Thoracic aorta (tissue), 2 donors: ENCODE measurements around the gene DYNLRB1. TPM values are rescaled to one million over a fixed set of nuclear protein-coding genes. Genes with fewer than 3 reads are reported as not detected.

Experiments used
- ATAC-seq: fragments of 150-250 bp; one replicate; pipeline ENCODE4 v1.8.0; 2017; ENCODE audit warnings: low read depth; ENCODE audit not compliant: insufficient number of reproducible peaks, low FRiP score
- DNase-seq: peaks from one replicate; pipeline ENCODE4 v3.0.0-alpha.2; 2020; ENCODE audit warnings: low spot score
- H3K27ac ChIP-seq, 2 donors: fragments of 200-600 bp; sonication (generic); 1 replicate in 1 of 2; 2 replicates in 1 of 2; pipeline ENCODE4 v1.5.1; 2016; ENCODE audit warnings: mild to moderate bottlenecking in 2 of 2, moderate library complexity in 2 of 2
- H3K27me3 ChIP-seq: fragments of 200-600 bp; sonication (generic); replicated peaks from 2 replicates; pipeline ENCODE4 v1.6.0; 2016; ENCODE audit warnings: mild to moderate bottlenecking; ENCODE audit not compliant: insufficient read depth
- H3K36me3 ChIP-seq: fragments of 200-600 bp; sonication (generic); one replicate; pipeline ENCODE4 v1.5.1; 2016
- H3K4me1 ChIP-seq, 2 donors: fragments of 200-600 bp; sonication (generic); 1 replicate in 1 of 2; 2 replicates in 1 of 2; pipeline versions ENCODE4 v1.5.1 to v1.6.0; 2016; ENCODE audit warnings: low read depth in 2 of 2, mild to moderate bottlenecking in 1 of 2; ENCODE audit not compliant: control insufficient read depth in 1 of 2
- H3K4me3 ChIP-seq: fragments of 200-600 bp; sonication (generic); 2 replicates; pipeline ENCODE4 v1.5.1; 2016; ENCODE audit warnings: mild to moderate bottlenecking
- H3K9me3 ChIP-seq: fragments of 200-600 bp; sonication (generic); 2 replicates; pipeline ENCODE4 v1.5.1; 2016
- total RNA-seq, 2 donors: library from RNA; depleted of rRNA; stranded (reverse); fragments of >200 nt; gene quantifications; one replicate each; pipeline versions ENCODE4 v1.1.0 to v1.2.3, GENCODE V29; 2016
- TF ChIP-seq, protein P1 (sequence below): fragments of 200-600 bp; sonication (generic); IDR thresholded peaks from one replicate; pipeline ENCODE4 v1.5.1; 2019; ENCODE audit warnings: antibody characterized with exemption

Gene DYNLRB1
- total RNA-seq, 2 donors from 2014 or later, result 115 to 138 TPM

DNA sequence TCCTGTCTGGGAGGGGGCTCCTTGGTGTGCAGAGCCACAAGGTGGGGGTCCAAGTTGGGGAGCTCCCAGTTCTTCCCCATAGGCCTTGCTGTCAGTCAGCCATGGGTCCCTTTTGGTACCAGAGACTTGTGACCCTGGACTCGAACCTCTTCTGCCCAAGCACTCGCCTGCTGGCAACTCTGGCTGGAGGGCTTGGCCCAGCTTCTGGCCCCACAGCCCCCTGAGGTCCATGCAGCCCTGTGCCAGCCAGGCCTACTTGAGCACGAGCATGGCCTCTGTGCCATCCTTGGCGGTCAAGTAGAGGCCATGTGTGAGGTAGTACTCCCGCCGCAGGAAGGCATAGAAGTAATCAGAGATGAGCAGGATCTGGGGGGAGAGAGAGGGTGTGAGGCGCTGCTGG, 44.4 kb downstream of the DYNLRB1 start:
- ATAC-seq (no peak), DNase-seq (no peak)
- no peaks in the 10 kb centered on the region for H3K9me3 ChIP-seq
- no peak overlapping the region for H3K27ac ChIP-seq
- H3K27me3 ChIP-seq, result no peaks in the 10 kb centered on the region
- H3K4me3 ChIP-seq, result no peak overlapping the region
- TF ChIP-seq, protein P1, sequence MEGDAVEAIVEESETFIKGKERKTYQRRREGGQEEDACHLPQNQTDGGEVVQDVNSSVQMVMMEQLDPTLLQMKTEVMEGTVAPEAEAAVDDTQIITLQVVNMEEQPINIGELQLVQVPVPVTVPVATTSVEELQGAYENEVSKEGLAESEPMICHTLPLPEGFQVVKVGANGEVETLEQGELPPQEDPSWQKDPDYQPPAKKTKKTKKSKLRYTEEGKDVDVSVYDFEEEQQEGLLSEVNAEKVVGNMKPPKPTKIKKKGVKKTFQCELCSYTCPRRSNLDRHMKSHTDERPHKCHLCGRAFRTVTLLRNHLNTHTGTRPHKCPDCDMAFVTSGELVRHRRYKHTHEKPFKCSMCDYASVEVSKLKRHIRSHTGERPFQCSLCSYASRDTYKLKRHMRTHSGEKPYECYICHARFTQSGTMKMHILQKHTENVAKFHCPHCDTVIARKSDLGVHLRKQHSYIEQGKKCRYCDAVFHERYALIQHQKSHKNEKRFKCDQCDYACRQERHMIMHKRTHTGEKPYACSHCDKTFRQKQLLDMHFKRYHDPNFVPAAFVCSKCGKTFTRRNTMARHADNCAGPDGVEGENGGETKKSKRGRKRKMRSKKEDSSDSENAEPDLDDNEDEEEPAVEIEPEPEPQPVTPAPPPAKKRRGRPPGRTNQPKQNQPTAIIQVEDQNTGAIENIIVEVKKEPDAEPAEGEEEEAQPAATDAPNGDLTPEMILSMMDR, result no peak
- no peaks in the 10 kb centered on the region for H3K36me3 ChIP-seq
- H3K4me1 ChIP-seq, result peaks cover 0 to 5% of the 10 kb centered on the region in 2 donors

DNA sequence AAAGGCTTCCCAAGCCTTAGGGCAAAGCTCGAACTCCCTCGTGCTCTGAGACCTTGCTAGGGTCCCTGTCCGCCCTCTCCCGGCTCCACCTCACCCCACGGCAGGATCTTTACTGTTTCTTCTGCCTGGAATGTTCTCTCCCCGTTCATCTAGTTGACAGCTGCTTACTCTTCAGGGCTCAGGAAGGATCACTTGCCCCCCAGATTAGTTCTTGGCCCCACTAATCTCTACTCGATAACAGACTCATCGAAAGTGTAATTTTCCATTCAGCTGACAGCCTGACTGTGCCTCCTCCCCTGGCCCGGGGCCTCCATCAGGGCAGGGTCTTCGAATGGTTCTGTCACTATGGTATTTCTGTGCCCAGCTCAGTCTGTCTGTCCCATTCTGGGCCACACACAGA, 45.4 kb downstream of the DYNLRB1 start:
- Histone ChIP-seq H3K27ac (no peak overlapping the region), H3K36me3 (no peaks in the 10 kb centered on the region), H3K9me3 (no peaks in the 10 kb centered on the region), H3K4me1 (peaks cover 0 to 5% of the 10 kb centered on the region in 2 donors), H3K4me3 (no peak overlapping the region), H3K27me3 (no peaks in the 10 kb centered on the region)
- DNase-seq, result no peak
- ATAC-seq, result no peak
- TF ChIP-seq, protein P1, result no peak

DNA sequence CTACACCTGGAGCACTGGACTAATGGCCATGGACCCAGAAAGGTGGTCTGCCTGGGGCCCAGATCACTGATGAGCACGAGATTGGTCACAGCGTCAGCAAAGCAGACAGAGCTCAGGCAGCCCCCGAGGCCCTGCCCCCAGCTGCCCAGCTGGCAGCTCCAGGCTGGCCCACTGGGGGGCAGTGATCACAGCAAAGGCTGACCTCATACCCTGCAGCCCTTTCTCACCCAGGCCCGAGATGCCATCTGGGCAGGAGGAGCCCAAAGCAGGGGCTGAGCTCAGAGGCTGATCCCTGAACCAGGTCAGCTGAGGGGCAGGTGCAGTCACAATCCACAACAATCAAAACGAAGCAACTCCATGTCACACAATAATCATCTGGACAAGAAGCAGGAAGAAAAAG, 46.4 kb downstream of the DYNLRB1 start:
- ATAC-seq, result no peak

DNA sequence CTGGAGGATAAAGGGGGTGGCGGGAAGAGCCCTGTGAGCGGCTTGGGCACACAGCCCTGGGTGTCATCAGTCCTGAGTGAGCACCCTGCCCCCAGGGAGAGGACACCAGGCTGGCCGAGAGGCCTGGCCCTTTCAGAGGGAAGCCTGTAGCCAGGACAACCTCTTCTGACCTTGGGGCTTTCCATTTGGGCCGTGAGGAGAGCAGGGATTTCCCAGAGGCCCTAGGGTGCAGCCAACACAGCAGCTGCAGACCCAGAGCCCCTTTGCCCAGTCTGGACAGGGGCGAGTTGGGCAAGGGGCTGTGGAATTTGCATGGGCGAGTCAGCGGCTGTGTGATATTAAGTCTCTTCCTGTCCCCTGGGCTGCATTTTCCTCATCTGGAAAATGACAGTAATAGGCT, 48.6 kb downstream of the DYNLRB1 start:
- Histone ChIP-seq H3K27ac (no peak overlapping the region), H3K4me1 (no peaks in the 10 kb centered on the region), H3K9me3 (no peaks in the 10 kb centered on the region), H3K36me3 (no peaks in the 10 kb centered on the region), H3K4me3 (no peak overlapping the region), H3K27me3 (no peaks in the 10 kb centered on the region)
- no peak for ATAC-seq
- TF ChIP-seq, protein P1, result no peak
- DNase-seq, result no peak

More for the DNA sequence above, 46.4 kb downstream of the DYNLRB1 start:
- H3K27ac ChIP-seq, result no peak overlapping the region
- peaks cover 0 to 1% of the 10 kb centered on the region in 2 donors for H3K4me1 ChIP-seq
- no peak overlapping the region for H3K4me3 ChIP-seq
- TF ChIP-seq, protein P1, result peak; percentile 30
- DNase-seq, result no peak
- no peaks in the 10 kb centered on the region for H3K9me3 ChIP-seq
- H3K36me3 ChIP-seq, result no peaks in the 10 kb centered on the region
- H3K27me3 ChIP-seq, result no peaks in the 10 kb centered on the region

DNA sequence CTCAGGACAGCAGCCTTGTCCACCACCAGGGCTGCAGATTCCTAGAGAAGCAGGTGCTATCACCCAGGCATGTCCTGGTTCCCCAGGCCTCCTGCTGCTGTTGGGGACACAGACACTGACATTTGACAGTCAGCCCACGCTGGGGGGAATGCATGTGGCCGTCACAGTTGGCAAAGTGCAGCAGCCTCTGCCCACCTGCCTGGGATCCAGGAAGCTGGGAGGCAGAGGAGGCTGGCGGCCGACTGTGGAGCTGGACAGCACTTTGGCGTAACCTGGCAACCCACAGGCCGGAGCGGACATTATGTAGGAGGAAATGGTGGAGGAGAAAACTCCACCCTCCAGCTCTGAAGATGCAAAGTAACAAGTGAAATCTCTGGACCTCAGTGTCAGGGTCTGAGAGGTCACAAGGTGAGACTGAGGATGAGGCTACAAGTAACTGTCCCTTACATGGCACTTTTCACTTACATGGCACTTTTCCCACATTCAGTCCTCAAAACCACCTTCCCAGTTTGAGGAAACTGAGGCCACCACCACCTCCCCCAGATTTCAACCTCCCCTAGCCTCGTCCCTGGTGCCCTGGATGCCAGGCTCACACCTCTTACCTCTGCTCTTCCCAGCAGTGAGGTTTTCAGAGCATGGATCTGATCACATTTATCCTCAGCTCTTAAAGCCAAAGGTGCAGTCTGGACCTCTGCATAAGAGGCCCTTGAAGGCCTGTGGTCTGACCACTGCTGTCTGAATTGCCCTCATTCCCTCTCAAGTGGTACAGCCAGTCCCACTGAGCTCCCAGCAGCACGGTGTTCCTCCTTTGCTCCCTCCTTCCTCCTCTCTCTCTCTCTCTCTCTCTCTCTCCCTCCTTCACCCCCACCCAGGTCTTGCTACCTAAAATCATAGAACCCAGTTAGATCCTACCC, 51.0 kb downstream of the DYNLRB1 start:
- no peaks in the 10 kb centered on the region for H3K9me3 ChIP-seq
- H3K4me1 ChIP-seq, result no peaks in the 10 kb centered on the region
- no peak for ATAC-seq
- no peaks in the 10 kb centered on the region for H3K36me3 ChIP-seq
- H3K4me3 ChIP-seq, result no peak overlapping the region
- TF ChIP-seq, protein P1, result no peak
- no peak for DNase-seq
- no peak overlapping the region for H3K27ac ChIP-seq
- no peaks in the 10 kb centered on the region for H3K27me3 ChIP-seq
